Measurements from ENCODE around the gene HFM1.

The HFM1 gene

DNA sequence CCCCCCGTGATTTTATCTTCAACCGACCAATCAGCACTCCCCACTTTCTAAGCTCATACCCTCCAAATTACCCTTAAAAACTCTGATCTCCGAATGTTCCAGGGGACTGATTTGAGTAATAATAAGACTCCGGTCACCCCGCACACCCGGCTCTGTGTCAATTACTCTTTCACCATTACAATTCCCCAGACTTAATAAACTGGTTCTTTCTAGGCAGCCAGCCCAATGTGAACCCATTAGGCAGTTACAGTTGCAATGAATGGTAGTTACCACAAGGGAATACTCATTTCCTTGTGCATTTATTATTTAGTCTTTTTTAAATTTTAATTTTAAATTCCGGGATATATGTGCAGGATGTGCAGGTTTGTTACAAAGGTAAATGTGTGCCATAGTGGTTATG lies 177.9 kb downstream of the HFM1 start:
- TF ChIP-seq RAD21 (IDR thresholded peaks at IDR 0.05; ENCODE audit: low read depth) (no peak), YY1 (IDR thresholded peaks at IDR 0.05; ENCODE audit: low read depth) (no peak), CEBPB (IDR thresholded peaks at IDR 0.05) (no peak)

DNA sequence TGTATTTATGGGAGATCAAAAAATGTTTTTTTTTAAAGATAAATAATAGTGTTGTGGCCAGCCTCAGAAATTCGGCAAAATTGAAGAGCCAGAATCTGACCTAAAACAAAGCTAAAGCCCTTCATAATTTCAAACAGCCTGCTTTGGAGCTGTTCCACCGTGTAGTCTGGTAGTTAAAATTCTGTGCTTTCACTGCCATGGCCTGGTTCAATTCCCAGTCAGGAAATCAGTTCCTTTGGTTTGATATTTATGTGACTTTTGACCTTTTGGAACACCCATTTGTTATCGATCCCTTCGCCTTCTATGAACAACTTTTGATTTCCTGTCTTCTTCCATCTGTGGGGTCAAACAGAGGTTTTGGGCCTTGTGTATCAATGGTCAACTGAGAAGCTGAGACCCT lies 179.8 kb downstream of the HFM1 start:
- TF ChIP-seq EGR1 (IDR thresholded peaks at IDR 0.05): no peak
- no peak for TF ChIP-seq CEBPB (IDR thresholded peaks at IDR 0.05)
- no peak for TF ChIP-seq FOXM1 (IDR thresholded peaks at IDR 0.05; ENCODE audit: borderline replicate concordance, low read depth)
- TF ChIP-seq, protein P1, sequence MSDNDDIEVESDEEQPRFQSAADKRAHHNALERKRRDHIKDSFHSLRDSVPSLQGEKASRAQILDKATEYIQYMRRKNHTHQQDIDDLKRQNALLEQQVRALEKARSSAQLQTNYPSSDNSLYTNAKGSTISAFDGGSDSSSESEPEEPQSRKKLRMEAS (IDR thresholded peaks at IDR 0.05): no peak
- TF ChIP-seq RAD21 (IDR thresholded peaks at IDR 0.05; ENCODE audit: low read depth): no peak
- no peak for TF ChIP-seq YY1 (IDR thresholded peaks at IDR 0.05; ENCODE audit: low read depth)
- no peak for TF ChIP-seq TAF1 (IDR thresholded peaks at IDR 0.05; ENCODE audit: low read depth)
- no peak for TF ChIP-seq TEAD4 (IDR thresholded peaks at IDR 0.05)
- TF ChIP-seq ZBTB7A (IDR thresholded peaks at IDR 0.05; ENCODE audit: low read depth): no peak
- TF ChIP-seq, protein P2, sequence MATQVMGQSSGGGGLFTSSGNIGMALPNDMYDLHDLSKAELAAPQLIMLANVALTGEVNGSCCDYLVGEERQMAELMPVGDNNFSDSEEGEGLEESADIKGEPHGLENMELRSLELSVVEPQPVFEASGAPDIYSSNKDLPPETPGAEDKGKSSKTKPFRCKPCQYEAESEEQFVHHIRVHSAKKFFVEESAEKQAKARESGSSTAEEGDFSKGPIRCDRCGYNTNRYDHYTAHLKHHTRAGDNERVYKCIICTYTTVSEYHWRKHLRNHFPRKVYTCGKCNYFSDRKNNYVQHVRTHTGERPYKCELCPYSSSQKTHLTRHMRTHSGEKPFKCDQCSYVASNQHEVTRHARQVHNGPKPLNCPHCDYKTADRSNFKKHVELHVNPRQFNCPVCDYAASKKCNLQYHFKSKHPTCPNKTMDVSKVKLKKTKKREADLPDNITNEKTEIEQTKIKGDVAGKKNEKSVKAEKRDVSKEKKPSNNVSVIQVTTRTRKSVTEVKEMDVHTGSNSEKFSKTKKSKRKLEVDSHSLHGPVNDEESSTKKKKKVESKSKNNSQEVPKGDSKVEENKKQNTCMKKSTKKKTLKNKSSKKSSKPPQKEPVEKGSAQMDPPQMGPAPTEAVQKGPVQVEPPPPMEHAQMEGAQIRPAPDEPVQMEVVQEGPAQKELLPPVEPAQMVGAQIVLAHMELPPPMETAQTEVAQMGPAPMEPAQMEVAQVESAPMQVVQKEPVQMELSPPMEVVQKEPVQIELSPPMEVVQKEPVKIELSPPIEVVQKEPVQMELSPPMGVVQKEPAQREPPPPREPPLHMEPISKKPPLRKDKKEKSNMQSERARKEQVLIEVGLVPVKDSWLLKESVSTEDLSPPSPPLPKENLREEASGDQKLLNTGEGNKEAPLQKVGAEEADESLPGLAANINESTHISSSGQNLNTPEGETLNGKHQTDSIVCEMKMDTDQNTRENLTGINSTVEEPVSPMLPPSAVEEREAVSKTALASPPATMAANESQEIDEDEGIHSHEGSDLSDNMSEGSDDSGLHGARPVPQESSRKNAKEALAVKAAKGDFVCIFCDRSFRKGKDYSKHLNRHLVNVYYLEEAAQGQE (IDR thresholded peaks at IDR 0.05; ENCODE audit: low read depth): no peak

- TF ChIP-seq TCF12 (IDR thresholded peaks at IDR 0.05; ENCODE audit: low read depth) (no peak), YY1 (IDR thresholded peaks at IDR 0.05; ENCODE audit: low read depth) (no peak), USF1 (IDR thresholded peaks at IDR 0.05) (no peak), FOXM1 (IDR thresholded peaks at IDR 0.05; ENCODE audit: borderline replicate concordance, low read depth) (no peak), EGR1 (IDR thresholded peaks at IDR 0.05) (no peak)
- TF ChIP-seq, protein P1 (IDR thresholded peaks at IDR 0.05): no peak
These were observed 183.6 kb downstream of the HFM1 start for GRCh38 chr1:91221017-91221416.

DNA sequence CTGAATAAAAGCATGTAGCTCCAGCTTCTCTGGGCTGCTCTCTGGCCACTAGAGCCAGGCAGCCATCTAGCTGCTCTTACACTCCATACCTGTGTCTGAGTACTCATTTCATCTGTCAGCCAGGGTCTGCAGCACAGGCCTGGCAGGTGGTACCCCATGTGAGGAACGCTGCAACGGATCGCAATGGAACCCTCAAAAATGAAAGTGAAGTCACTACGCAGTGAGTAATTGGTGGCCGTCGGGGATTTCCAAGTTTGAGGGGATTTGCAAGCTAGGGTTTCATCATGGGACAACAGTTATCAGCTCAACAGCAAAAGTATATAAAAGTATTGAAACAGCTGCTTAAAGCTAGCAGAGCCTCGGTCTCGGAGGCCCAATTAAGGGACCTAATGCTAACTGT lies 186.7 kb downstream of the HFM1 start:
- no peak for TF ChIP-seq EP300 (IDR thresholded peaks at IDR 0.05; ENCODE audit: borderline replicate concordance)
- TF ChIP-seq NFIC (IDR thresholded peaks at IDR 0.05): no peak
- no peak for TF ChIP-seq TCF12 (IDR thresholded peaks at IDR 0.05; ENCODE audit: low read depth)
- no peak for TF ChIP-seq CREB1 (IDR thresholded peaks at IDR 0.05; ENCODE audit: low read depth)
- TF ChIP-seq TEAD4 (IDR thresholded peaks at IDR 0.05): no peak
- TF ChIP-seq EGR1 (IDR thresholded peaks at IDR 0.05): no peak
- TF ChIP-seq, protein P1 (IDR thresholded peaks at IDR 0.05): no peak
- TF ChIP-seq ZBTB7A (IDR thresholded peaks at IDR 0.05; ENCODE audit: low read depth): no peak
- TF ChIP-seq USF1 (IDR thresholded peaks at IDR 0.05): no peak
- no peak for TF ChIP-seq RAD21 (IDR thresholded peaks at IDR 0.05; ENCODE audit: low read depth)
